H9 (cell line): ENCODE measurements around the gene SLC1A1. TPM values are rescaled to one million over a fixed set of nuclear protein-coding genes. Genes with fewer than 3 reads are reported as not detected.

Source experiments
- DNase-seq: peaks from one replicate; pipeline ENCODE4 v3.0.0-alpha.2; 2017
- H2AFZ ChIP-seq: one replicate; pipeline ENCODE4 v1.6.1; 2013; ENCODE audit warnings: mild to moderate bottlenecking, low read length, control low read depth, moderate library complexity
- H2AK5ac ChIP-seq: 2 replicates; pipeline ENCODE4 v1.6.1; 2013; ENCODE audit warnings: low read length, control low read depth, mixed read lengths; ENCODE audit not compliant: insufficient read length
- H2BK120ac ChIP-seq: one replicate; pipeline ENCODE4 v1.6.1; 2013; ENCODE audit warnings: low read depth, mild to moderate bottlenecking, low read length, control low read depth, inconsistent platforms; ENCODE audit not compliant: poor library complexity, severe bottlenecking
- H2BK12ac ChIP-seq: 2 replicates; pipeline ENCODE4 v1.6.1; 2013; ENCODE audit warnings: low read length, control low read depth, mixed read lengths, low read depth; ENCODE audit not compliant: insufficient read length
- H2BK15ac ChIP-seq: 2 replicates; pipeline ENCODE4 v1.6.1; 2013; ENCODE audit warnings: low read depth, low read length, control low read depth
- H2BK20ac ChIP-seq: one replicate; pipeline ENCODE4 v1.6.1; 2013; ENCODE audit warnings: low read depth, mild to moderate bottlenecking, low read length, control low read depth, inconsistent platforms; ENCODE audit not compliant: poor library complexity, severe bottlenecking
- H2BK5ac ChIP-seq: 2 replicates; pipeline ENCODE4 v1.6.1; 2013; ENCODE audit warnings: low read length, control low read depth, mixed read lengths; ENCODE audit not compliant: insufficient read length
- H3K14ac ChIP-seq: 2 replicates; pipeline ENCODE4 v1.6.1; 2013; ENCODE audit warnings: low read length, control low read depth; ENCODE audit not compliant: insufficient read depth
- H3K18ac ChIP-seq: 2 replicates; pipeline ENCODE4 v1.6.1; 2013; ENCODE audit warnings: low read depth, mild to moderate bottlenecking, mixed read lengths, low read length, control low read depth; ENCODE audit not compliant: insufficient read length
- H3K23ac ChIP-seq: 2 replicates; pipeline ENCODE4 v1.6.1; 2013; ENCODE audit warnings: low read length, control low read depth, mixed read lengths, low read depth; ENCODE audit not compliant: insufficient read length
- H3K23me2 ChIP-seq: 2 replicates; pipeline ENCODE4 v1.6.1; 2013; ENCODE audit warnings: low read depth, mild to moderate bottlenecking, mixed read lengths, low read length, control low read depth; ENCODE audit not compliant: insufficient read length, poor library complexity, severe bottlenecking
- H3K27ac ChIP-seq: 2 replicates; pipeline ENCODE4 v1.5.1; 2013; ENCODE audit warnings: low read length, control low read depth, mixed read lengths, low read depth; ENCODE audit not compliant: insufficient read length
- H3K27me3 ChIP-seq: 2 replicates; pipeline ENCODE4 v1.6.1; 2013; ENCODE audit warnings: low read length, control low read depth, inconsistent platforms; ENCODE audit not compliant: insufficient read depth
- H3K4ac ChIP-seq: 2 replicates; pipeline ENCODE4 v1.6.1; 2013; ENCODE audit warnings: low read depth, mild to moderate bottlenecking, control low read depth, inconsistent platforms, low read length, moderate library complexity
- H3K4me1 ChIP-seq: 2 replicates; pipeline ENCODE4 v1.6.1; 2013; ENCODE audit warnings: low read length, control low read depth, inconsistent platforms; ENCODE audit not compliant: insufficient read depth
- H3K4me2 ChIP-seq: 2 replicates; pipeline ENCODE4 v1.6.1; 2013; ENCODE audit warnings: low read length, control low read depth, mixed read lengths; ENCODE audit not compliant: insufficient read length, insufficient read depth
- H3K56ac ChIP-seq: 2 replicates; pipeline ENCODE4 v1.6.1; 2013; ENCODE audit warnings: low read depth, mild to moderate bottlenecking, mixed read lengths, low read length, control low read depth; ENCODE audit not compliant: insufficient read length
- H3K79me1 ChIP-seq: 2 replicates; pipeline ENCODE4 v1.6.1; 2013; ENCODE audit warnings: low read depth, mild to moderate bottlenecking, moderate library complexity, low read length, control low read depth, inconsistent platforms; ENCODE audit not compliant: insufficient read depth, poor library complexity, severe bottlenecking
- H3K79me2 ChIP-seq: 2 replicates; pipeline ENCODE4 v1.6.1; 2013; ENCODE audit warnings: low read length, control low read depth, inconsistent platforms; ENCODE audit not compliant: insufficient read depth
- H3K9ac ChIP-seq: 2 replicates; pipeline ENCODE4 v1.6.1; 2013; ENCODE audit warnings: low read length, control low read depth, mixed read lengths; ENCODE audit not compliant: insufficient read length; ENCODE audit errors: extremely low read depth
- H3K9me3 ChIP-seq: one replicate; pipeline ENCODE4 v1.6.1; 2013; ENCODE audit warnings: low read depth, low read length, inconsistent platforms; ENCODE audit not compliant: control insufficient read depth
- H3T11ph ChIP-seq: one replicate; pipeline ENCODE4 v1.6.1; 2013; ENCODE audit warnings: mild to moderate bottlenecking, low read length, control low read depth, inconsistent platforms
- H4K20me1 ChIP-seq: one replicate; pipeline ENCODE4 v1.6.1; 2013; ENCODE audit not compliant: control insufficient read depth, insufficient read length, insufficient read depth
- H4K5ac ChIP-seq: 2 replicates; pipeline ENCODE4 v1.6.1; 2013; ENCODE audit warnings: low read depth, mild to moderate bottlenecking, mixed read lengths, low read length, control low read depth; ENCODE audit not compliant: insufficient read length
- H4K8ac ChIP-seq: replicated peaks from 2 replicates; pipeline ENCODE4 v1.6.1; 2013; ENCODE audit warnings: low read length, control low read depth, mixed read lengths, low read depth; ENCODE audit not compliant: insufficient read length
- H4K91ac ChIP-seq: 2 replicates; pipeline ENCODE4 v1.6.1; 2013; ENCODE audit warnings: low read depth, mild to moderate bottlenecking, moderate library complexity, mixed read lengths, low read length, control low read depth; ENCODE audit not compliant: insufficient read length
- H3K27ac Mint-ChIP-seq, 3 experiments: 2 replicates in 2 of 3; 3 replicates in 1 of 3; pipeline ENCODE4 v1.8.0; 2020 to 2021; ENCODE audit warnings: mixed read lengths in 3 of 3, mild to moderate bottlenecking in 1 of 3, moderate library complexity in 1 of 3
- H3K27me3 Mint-ChIP-seq: 2 replicates; pipeline ENCODE4 v1.8.0; 2021; ENCODE audit warnings: low read depth, mild to moderate bottlenecking, moderate library complexity, mixed read lengths
- H3K36me3 Mint-ChIP-seq, 3 experiments: 2 replicates in 2 of 3; 3 replicates in 1 of 3; pipeline ENCODE4 v1.8.0; 2020 to 2021; ENCODE audit warnings: low read depth in 3 of 3, mixed read lengths in 3 of 3; ENCODE audit not compliant: insufficient read depth in 1 of 3
- H3K4me1 Mint-ChIP-seq, 2 experiments: 2 replicates each; pipeline ENCODE4 v1.8.0; 2020; ENCODE audit warnings: mixed read lengths in 2 of 2
- H3K4me3 Mint-ChIP-seq, 2 experiments: 2 replicates in 1 of 2; 3 replicates in 1 of 2; pipeline ENCODE4 v1.8.0; 2020 to 2021; ENCODE audit warnings: mild to moderate bottlenecking in 2 of 2, mixed read lengths in 2 of 2, moderate library complexity in 1 of 2
- H3K9me3 Mint-ChIP-seq, 2 experiments: 2 replicates in 1 of 2; 3 replicates in 1 of 2; pipeline ENCODE4 v1.8.0; 2020; ENCODE audit warnings: mild to moderate bottlenecking in 2 of 2, mixed read lengths in 2 of 2, moderate library complexity in 1 of 2
- WGBS: extraction: QIAGEN DNeasy Blood & Tissue Kit; methylation state at CpG from one replicate; pipeline ENCODE4 v1.1.7; 2013; ENCODE audit warnings: missing lambda C conversion rate, low lambda C conversion rate, mixed read lengths; ENCODE audit not compliant: insufficient read length; ENCODE audit errors: extremely low coverage; 5-methylcytosine and 5-hydroxymethylcytosine counted together
- total RNA-seq: library from RNA; stranded (reverse); gene quantifications from 2 replicates; pipeline ENCODE4 v1.2.1, GENCODE V29; 2021
- TF ChIP-seq, protein P1 (sequence below): fragments of 200-600 bp; sonication (generic); conservative IDR thresholded peaks from 3 replicates; pipeline ENCODE4 v1.8.0; 2021; ENCODE audit warnings: antibody characterized with exemption, mild to moderate bottlenecking

The SLC1A1 gene
- total RNA-seq, 1 experiment from 2014 or later: 4.7 TPM

DNA sequence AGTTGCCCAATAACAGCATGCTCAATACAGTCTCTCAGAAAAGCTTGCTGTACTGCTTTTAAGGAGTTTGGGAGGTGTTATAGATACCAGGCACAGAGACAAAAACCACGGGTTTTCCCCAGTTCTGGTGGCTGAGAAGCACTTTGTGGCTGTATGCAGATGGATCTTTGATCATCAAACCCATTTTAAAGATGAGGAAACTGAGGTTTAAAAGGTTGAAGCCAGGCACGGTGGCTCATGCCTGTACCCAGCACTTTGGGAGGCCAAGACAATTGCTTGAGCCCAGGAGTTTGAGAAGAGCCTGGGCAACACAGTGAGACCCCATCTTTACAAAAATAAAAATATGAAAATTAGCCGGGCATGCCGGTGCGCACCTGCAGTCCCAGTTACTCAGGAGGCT is 125.5 kb downstream of the SLC1A1 start:
- no peaks in the 10 kb centered on the region; the same call in 1 of the 2 replicates for H3K27me3 Mint-ChIP-seq
- H3K4me1 ChIP-seq: peaks cover 10% of the 10 kb centered on the region; the same call in 1 of the 2 replicates
- peaks cover 17 to 19% of the 10 kb centered on the region in 2 experiments for H3K4me1 Mint-ChIP-seq
- no peak overlapping the region for H4K8ac ChIP-seq
- no peak overlapping the region for H2AK5ac ChIP-seq
- H4K20me1 ChIP-seq: no peaks in the 10 kb centered on the region
- H3K9ac ChIP-seq: no peak overlapping the region
- H3K4ac ChIP-seq: no peak overlapping the region
- H4K5ac ChIP-seq: no peak overlapping the region
- no peak overlapping the region for H4K91ac ChIP-seq
- H2BK15ac ChIP-seq: no peak overlapping the region
- no peaks in the 10 kb centered on the region for H3K9me3 ChIP-seq
- TF ChIP-seq, protein P1, sequence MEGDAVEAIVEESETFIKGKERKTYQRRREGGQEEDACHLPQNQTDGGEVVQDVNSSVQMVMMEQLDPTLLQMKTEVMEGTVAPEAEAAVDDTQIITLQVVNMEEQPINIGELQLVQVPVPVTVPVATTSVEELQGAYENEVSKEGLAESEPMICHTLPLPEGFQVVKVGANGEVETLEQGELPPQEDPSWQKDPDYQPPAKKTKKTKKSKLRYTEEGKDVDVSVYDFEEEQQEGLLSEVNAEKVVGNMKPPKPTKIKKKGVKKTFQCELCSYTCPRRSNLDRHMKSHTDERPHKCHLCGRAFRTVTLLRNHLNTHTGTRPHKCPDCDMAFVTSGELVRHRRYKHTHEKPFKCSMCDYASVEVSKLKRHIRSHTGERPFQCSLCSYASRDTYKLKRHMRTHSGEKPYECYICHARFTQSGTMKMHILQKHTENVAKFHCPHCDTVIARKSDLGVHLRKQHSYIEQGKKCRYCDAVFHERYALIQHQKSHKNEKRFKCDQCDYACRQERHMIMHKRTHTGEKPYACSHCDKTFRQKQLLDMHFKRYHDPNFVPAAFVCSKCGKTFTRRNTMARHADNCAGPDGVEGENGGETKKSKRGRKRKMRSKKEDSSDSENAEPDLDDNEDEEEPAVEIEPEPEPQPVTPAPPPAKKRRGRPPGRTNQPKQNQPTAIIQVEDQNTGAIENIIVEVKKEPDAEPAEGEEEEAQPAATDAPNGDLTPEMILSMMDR: no peak
- H3K23ac ChIP-seq: no peak overlapping the region
- no peaks in the 10 kb centered on the region for H3K79me1 ChIP-seq
- no peak overlapping the region for H3K56ac ChIP-seq
- no peaks in the 10 kb centered on the region for H3K9me3 Mint-ChIP-seq
- no peak overlapping the region for H3K27ac ChIP-seq
- H3K36me3 Mint-ChIP-seq: no peaks in the 10 kb centered on the region
- no peak overlapping the region for H2BK20ac ChIP-seq
- DNase-seq: no peak
- no peak overlapping the region for H3K18ac ChIP-seq
- H3K27me3 ChIP-seq: no peaks in the 10 kb centered on the region
- no peak overlapping the region for H2BK5ac ChIP-seq
- no peaks in the 10 kb centered on the region for H3K79me2 ChIP-seq
- no peak overlapping the region for H3K27ac Mint-ChIP-seq
- H2AFZ ChIP-seq: no peak overlapping the region
- H2BK120ac ChIP-seq: no peak overlapping the region
- no peak overlapping the region for H3K4me2 ChIP-seq
- H3T11ph ChIP-seq: no peak overlapping the region
- no peaks in the 10 kb centered on the region for H3K23me2 ChIP-seq
- H3K4me3 Mint-ChIP-seq: no peak overlapping the region
- no CpG with 5 or more reads among the region's 5 CpGs for WGBS
- no peak overlapping the region for H3K14ac ChIP-seq
- no peak overlapping the region for H2BK12ac ChIP-seq
